Endothelial cell of umbilical vein (primary cell): ENCODE measurements around the gene DUSP2. TPM values are rescaled to one million over a fixed set of nuclear protein-coding genes. Genes with fewer than 3 reads are reported as not detected.

Experiments used
- BruUV-seq: library from RNA; stranded (reverse); fragments of 400-500 nt; replicated peaks from 2 replicates; lab custom pipeline; 2021; lab: Mats Ljungman, UMichigan
- CTCF ChIA-PET: fragments of 300-600, 350-600 bp; sonication (Branson Sonifier 250); formaldehyde crosslinking; loops from one replicate; lab custom pipeline; 2021; ENCODE audit warnings: antibody characterized with exemption, inconsistent platforms; lab: Charles Lee
- POLR2A ChIA-PET: fragments of 300-600, 350-600 bp; sonication (Branson Sonifier 250); formaldehyde crosslinking; loops from one replicate; lab custom pipeline; 2021; ENCODE audit warnings: antibody characterized with exemption, inconsistent platforms; lab: Charles Lee
- DNase-seq: peaks from one replicate; pipeline ENCODE4 v3.0.0-alpha.2; 2011; ENCODE audit warnings: low read depth, low spot score
- FAIRE-seq: peaks from 2 replicates; lab custom pipeline; 2011; peaks lifted over from hg19 to GRCh38; lab: Jason Lieb, UNC
- H2AFZ ChIP-seq: 2 replicates; pipeline ENCODE4 v1.6.0; 2012; ENCODE audit warnings: low read depth, low read length, control low read depth, inconsistent platforms
- H3K27ac ChIP-seq: 2 replicates; pipeline ENCODE4 v1.5.1; 2011; ENCODE audit warnings: low read depth, mild to moderate bottlenecking, control low read depth, low read length, moderate library complexity; ENCODE audit not compliant: insufficient read depth
- H3K27me3 ChIP-seq, 2 experiments: 2 replicates each; pipeline versions ENCODE4 v1.6.0 to v1.6.1; 2011; ENCODE audit warnings: low read length in 2 of 2, mixed read lengths in 1 of 2; ENCODE audit not compliant: control insufficient read depth in 2 of 2, insufficient read depth in 2 of 2
- H3K36me3 ChIP-seq, 2 experiments: 2 replicates in 1 of 2; 3 replicates in 1 of 2; pipeline ENCODE4 v1.5.1; 2011; ENCODE audit warnings: low read length in 2 of 2, mild to moderate bottlenecking in 1 of 2, moderate library complexity in 1 of 2; ENCODE audit not compliant: control insufficient read depth in 2 of 2, insufficient read depth in 2 of 2; ENCODE audit errors: extremely low read depth in 1 of 2
- H3K4me1 ChIP-seq: 3 replicates; pipeline ENCODE4 v1.5.1; 2011; ENCODE audit warnings: mild to moderate bottlenecking, low read length; ENCODE audit not compliant: control insufficient read depth, insufficient read depth; ENCODE audit errors: extremely low read depth
- H3K4me2 ChIP-seq: 2 replicates; pipeline ENCODE4 v1.6.1; 2011; ENCODE audit warnings: low read length, control low read depth, mixed read lengths; ENCODE audit not compliant: insufficient read depth
- H3K4me3 ChIP-seq, 3 experiments: fragments of 200-600 bp in 1 of 3; sonication (generic), shearing (Covaris generic) in 1 of 3; replicated peaks in 1 of 3; 2 replicates each; pipeline ENCODE4 v1.5.1; 2011 to 2016; ENCODE audit warnings: control low read depth in 3 of 3, low read length in 3 of 3, mild to moderate bottlenecking in 2 of 3, inconsistent platforms in 1 of 3, low read depth in 1 of 3, moderate library complexity in 1 of 3; ENCODE audit not compliant: insufficient read depth in 1 of 3
- H3K79me2 ChIP-seq: 2 replicates; pipeline ENCODE4 v1.6.0; 2012; ENCODE audit warnings: low read length, inconsistent platforms; ENCODE audit not compliant: control insufficient read depth, insufficient read depth
- H3K9ac ChIP-seq: replicated peaks from 2 replicates; pipeline ENCODE3; 2011; ENCODE audit warnings: low read length, control low read depth; ENCODE audit not compliant: insufficient read depth; ENCODE audit errors: extremely low read depth
- H3K9me1 ChIP-seq: replicated peaks from 3 replicates; pipeline ENCODE4 v1.6.0; 2011; ENCODE audit warnings: mild to moderate bottlenecking, low read length; ENCODE audit not compliant: control insufficient read depth, insufficient read depth; ENCODE audit errors: extremely low read depth
- H3K9me3 ChIP-seq: replicated peaks from 2 replicates; pipeline ENCODE4 v1.5.1; 2012; ENCODE audit warnings: low read length, inconsistent platforms; ENCODE audit not compliant: control insufficient read depth, insufficient read depth
- H4K20me1 ChIP-seq: replicated peaks from 2 replicates; pipeline ENCODE3; 2011; ENCODE audit warnings: mild to moderate bottlenecking, low read length; ENCODE audit not compliant: control insufficient read depth, insufficient read depth; ENCODE audit errors: extremely low read depth
- CTCF ChIP-seq, 2 donors: IDR thresholded peaks; 1 replicate in 1 of 2; 2 replicates in 1 of 2; pipeline ENCODE4 v1.5.1; 2011; ENCODE audit warnings: low read length in 2 of 2, mild to moderate bottlenecking in 2 of 2, moderate library complexity in 2 of 2, control low read depth in 1 of 2, inconsistent platforms in 1 of 2, low read depth in 1 of 2; ENCODE audit not compliant: insufficient read depth in 1 of 2; ENCODE audit errors: extremely low read depth in 1 of 2
- FOS ChIP-seq: IDR thresholded peaks from 2 replicates; pipeline ENCODE4 v1.6.1; 2011; ENCODE audit warnings: mild to moderate bottlenecking, low read length, moderate library complexity, borderline replicate concordance; ENCODE audit not compliant: insufficient read depth
- dilution Hi-C: fragments of 300-500 bp; cut with MboI; formaldehyde crosslinking; loops from one replicate; pipeline ENCODE4 v1.15.0; 2019; ENCODE audit warnings: low sequenced_read_pairs; ENCODE audit not compliant: extremely low pct_ligation_motif_present
- intact Hi-C: fragments of 100-400 bp; cut with micrococcal nuclease; formaldehyde crosslinking; loops from one replicate; pipeline ENCODE4 v1.10.0; 2022
- polyA plus RNA-seq, 4 experiments: library from polyadenylated mRNA; depleted of rRNA in 3 of 4; stranded (reverse) in 3 of 4; unstranded in 1 of 4; fragments of >200 nt; gene quantifications; 2 replicates each; pipeline versions ENCODE4 v1.2.1 to v1.2.3, GENCODE V29; 2011 to 2012; ENCODE audit warnings: missing spikeins in 1 of 4
- total RNA-seq: library from RNA; stranded (reverse); gene quantifications from 2 replicates; pipeline ENCODE4 v1.2.3, GENCODE V29; 2021

Gene DUSP2
- total and polyA plus RNA-seq, 2 donors (not counting 3 experiments of a cell fraction or from before 2014, with no cell fraction given), result 0.33 TPM

- no peak within 1 kb of the TSS for H3K9ac ChIP-seq
- dilution Hi-C loops, result no loop called here
- H3K27me3 ChIP-seq, result peaks cover 0 to 3% of the 10 kb centered on the region in 2 experiments
- H3K79me2 ChIP-seq, result no peaks in the 10 kb centered on the region
- POLR2A ChIA-PET, result no interaction called here
- TF ChIP-seq CTCF (IDR thresholded peaks at IDR 0.05; ENCODE audit: extremely low read depth in 1 of 2, insufficient read depth in 1 of 2, low read depth in 1 of 2, low read length in 2 of 2) (peak; percentile 26 to 68), FOS (no peak)
- no peaks in the 10 kb centered on the region for H3K36me3 ChIP-seq
- no peaks in the 10 kb centered on the region for H3K9me3 ChIP-seq
- no peaks in the 10 kb centered on the region for H3K9me1 ChIP-seq
- DNase-seq (peak; percentile 19), FAIRE-seq (no peak)
- H3K4me1 ChIP-seq, result no peaks in the 10 kb centered on the region
- CTCF ChIA-PET, result interaction anchor here (0.6 to 6.0 kb wide), 20 partner anchors 8 to 372 kb away, joined by 3 to 208 read pairs (median 4); partner anchors contain the start of genes CIAO1, ITPRIPL1 and TMEM127
- BruUV-seq, result no TSS peak
- no peak within 1 kb of the TSS for H2AFZ ChIP-seq
- H3K4me2 ChIP-seq, result no peak within 1 kb of the TSS
- intact Hi-C loops, result loop anchor here (1.0 to 2.0 kb wide), 3 partner anchors 36 to 370 kb away; no protein-coding TSS in a partner anchor
- H3K4me3 ChIP-seq, result no peak within 1 kb of the TSS
- no peaks in the 10 kb centered on the region for H4K20me1 ChIP-seq
- no peak within 1 kb of the TSS for H3K27ac ChIP-seq
Measured at GRCh38 chr2:96138179-96139145, 6.8 kb downstream of the DUSP2 start, which contains the start of gene ASTL. Gene ASTL, minus strand, starts transcription at chr2:96138502. Its CDS starts 66 bp downstream, at chr2:96138436.
